ENCODE data around the gene ANKMY1.

ANKMY1 gene

DNA sequence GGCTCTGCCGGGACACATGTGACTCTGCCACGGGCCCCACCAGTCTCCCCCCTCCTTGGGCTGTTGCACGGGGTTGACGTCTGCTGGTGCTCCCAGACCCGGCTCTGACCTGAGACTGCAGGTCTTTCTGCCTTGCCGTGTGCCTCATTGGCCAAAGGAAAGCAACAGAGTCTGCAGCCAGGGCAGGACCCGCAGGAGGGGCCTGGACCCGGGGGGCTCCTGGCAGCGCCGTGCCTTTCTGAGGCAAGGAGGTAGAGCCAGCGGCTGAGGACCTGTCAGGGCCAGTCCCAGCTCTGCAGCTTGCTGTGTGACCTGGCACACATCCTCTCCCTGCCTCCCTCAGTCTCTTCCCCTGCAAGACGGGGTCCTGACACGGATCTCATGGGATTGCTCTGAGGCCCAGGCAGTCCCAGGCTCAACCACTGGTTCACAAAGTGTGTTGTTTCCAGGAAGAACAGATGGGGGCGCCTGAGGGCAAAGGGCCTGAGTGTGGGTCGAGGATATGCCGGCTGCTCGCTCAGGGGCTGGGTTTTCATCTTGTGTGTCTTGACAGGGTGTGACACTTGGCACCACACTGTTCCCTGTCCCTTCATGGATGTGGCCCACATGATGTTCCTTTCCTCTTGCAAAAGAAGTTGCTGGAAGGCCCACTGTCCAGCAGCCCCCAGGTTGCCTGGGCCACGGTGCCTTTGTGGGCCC is 37.7 kb upstream of the ANKMY1 start:
- peak; percentile 36 to 49 for DNase-seq

DNA sequence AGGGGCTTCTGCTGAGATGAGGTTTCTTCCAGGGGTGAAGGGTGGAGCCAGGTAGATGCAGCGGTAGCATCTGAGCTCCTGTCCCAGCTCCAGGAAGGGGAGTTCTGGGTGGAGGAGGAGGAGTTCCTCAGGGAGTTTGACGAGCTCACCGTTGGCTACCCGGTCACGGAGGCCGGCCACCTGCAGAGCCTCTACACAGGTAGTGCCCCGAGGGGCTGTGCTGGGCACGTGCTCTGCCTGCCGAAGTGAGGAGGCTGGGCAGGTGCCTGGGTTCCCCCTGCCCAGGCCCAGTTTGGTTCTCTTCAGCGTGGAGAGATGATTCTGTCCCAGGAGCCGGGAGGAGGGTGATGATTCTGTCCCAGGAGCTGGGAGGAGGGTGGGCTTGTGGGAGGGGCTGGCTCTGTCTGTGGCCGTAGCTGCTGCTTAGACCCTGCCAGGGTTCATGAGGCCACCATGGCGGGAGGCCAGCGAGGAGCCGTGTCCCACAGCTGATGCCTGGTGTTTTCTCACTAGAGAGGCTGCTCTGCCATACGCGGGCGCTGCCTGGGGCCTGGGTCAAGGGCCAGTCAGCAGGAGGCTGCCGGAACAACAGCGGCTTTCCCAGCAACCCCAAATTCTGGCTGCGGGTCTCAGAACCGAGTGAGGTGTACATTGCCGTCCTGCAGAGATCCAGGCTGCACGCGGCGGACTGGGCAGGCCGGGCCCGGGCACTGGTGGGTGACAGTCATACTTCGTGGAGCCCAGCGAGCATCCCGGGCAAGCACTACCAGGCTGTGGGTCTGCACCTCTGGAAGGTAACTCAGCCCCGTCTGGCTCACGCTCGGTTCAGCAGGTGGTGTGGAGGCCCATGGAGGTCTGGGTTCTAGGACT is 37.0 kb upstream of the ANKMY1 start:
- DNase-seq, result no peak

DNA sequence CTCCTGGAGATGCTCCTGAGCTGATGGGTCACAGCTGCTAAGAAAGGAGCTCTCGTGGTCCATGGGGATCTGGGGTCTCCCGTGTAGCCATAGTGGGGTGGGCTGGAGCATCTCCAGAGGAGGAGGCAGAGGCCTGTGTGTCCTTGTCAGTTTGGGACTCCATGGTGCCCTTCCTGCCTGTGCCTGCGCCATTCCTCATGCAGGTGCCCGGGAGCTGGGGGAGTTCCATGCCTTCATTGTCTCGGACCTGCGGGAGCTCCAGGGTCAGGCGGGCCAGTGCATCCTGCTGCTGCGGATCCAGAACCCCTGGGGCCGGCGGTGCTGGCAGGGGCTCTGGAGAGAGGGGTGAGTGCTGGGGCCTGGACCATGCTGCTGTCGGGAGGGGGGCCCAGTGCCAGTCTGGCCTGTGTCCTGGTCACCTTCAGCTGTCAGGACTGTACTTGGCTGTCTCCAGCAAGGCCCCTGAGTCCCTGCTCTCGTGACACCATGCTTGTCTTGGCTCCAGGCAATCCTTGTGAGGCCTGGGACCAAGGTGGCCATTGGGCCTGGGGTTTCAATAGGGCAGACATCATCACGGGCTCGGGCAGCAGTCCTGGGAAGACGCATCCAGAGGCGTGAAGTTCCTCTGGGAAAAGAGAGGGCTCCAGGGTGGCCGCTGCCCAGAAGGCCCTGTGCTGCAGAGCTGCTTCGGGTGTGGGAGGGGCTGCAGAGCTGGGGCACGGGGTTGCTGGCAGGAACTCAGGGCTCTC is 36.1 kb upstream of the ANKMY1 start:
- DNase-seq, result no peak

- no peak for DNase-seq
These were observed 35.4 kb upstream of the ANKMY1 start for GRCh38 chr2:240593026-240593702.

GRCh38 chr2:240591784-240592183 is 34.0 kb upstream of the ANKMY1 start:
- DNase-seq, result no peak

DNA sequence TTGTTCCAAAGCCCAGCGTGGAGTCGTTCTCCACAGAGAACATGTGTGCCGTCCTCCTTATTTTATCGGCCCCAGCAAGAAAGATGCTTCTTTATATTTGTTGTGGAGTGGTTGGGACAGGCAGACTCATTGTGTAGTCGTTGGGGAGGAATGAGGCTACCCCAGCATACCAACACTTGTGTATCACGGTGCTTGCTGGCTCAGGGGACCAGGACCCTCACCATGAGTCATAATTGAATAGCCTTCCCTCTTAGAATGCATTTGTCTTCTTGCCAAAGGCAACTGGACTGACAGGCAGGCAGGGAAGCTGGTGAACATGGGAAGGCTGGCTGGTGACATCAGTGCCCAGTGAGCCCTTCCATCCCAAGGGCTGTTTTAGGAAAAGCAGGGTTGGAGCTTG is 33.4 kb upstream of the ANKMY1 start:
- DNase-seq, result no peak

DNA sequence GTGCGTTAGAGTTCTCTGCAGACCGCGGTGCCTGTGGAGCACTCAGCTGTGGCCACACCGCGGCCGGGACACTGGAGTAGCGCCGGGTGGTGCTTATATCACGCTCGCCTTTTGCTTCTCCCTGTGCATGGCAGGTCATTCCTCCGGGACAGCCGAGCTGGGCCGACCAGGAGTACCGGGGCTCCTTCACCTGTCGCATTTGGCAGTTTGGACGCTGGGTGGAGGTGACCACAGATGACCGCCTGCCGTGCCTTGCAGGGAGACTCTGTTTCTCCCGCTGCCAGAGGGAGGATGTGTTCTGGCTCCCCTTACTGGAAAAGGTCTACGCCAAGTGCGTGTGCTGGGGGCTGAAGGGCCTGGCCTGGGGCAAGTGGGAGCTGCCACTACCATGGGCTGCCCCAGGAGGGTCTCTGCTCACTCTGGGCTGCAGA is 32.9 kb upstream of the ANKMY1 start:
- DNase-seq, result no peak

DNA sequence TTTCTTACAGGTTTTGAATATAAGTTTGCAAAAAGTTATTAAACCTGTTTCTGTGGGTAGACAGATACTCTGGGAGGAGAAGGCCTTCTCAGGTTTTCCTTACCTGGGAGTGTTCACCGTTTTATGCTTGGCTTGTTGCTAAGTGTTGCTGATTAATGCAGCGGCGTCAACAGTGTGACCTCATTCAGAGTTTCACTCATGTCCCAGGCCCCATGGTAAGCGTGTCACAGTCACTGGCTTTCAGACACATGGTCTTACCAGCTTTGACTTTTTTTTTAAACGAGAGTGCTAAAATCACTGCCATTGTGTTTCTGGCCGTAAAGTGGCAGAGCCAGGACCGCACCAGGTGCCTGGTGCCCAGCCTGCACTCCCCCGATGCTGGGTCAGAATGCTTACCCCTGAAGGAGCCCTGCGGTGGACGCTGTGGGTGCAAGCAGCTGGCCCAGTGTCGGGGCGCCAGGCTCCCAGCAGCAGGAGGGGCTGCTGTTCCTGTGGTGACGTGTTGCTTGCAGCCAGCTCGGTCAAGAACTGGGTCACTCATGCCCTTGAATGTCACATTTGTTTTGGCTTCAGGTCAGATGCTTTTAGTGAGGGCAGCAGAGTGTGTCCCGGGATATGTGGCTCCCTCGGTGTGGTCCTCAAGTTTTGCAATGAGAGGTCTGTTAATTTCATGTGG is 32.2 kb upstream of the ANKMY1 start:
- DNase-seq, result no peak

DNA sequence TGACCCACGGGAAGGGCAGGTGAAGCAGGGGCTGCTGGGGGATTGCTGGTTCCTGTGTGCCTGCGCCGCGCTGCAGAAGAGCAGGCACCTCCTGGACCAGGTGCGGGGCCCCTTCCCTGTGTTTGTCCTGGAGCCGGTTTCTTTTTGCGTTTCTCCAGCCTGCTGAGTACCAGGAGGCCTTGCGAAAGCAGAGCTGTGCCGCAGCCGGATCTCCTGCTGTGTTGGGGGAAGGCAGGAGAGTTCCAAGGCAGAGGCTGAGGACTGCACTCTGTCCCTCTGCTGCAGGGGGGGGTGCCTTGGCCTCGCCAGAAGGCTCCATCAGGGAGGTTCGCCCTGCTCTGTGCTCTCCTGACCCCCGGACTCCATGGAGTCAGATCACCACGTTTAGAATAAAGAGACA is 31.6 kb upstream of the ANKMY1 start:
- DNase-seq, result no peak

GRCh38 chr2:240588669-240589068 is 30.9 kb upstream of the ANKMY1 start:
- no peak for DNase-seq

DNA sequence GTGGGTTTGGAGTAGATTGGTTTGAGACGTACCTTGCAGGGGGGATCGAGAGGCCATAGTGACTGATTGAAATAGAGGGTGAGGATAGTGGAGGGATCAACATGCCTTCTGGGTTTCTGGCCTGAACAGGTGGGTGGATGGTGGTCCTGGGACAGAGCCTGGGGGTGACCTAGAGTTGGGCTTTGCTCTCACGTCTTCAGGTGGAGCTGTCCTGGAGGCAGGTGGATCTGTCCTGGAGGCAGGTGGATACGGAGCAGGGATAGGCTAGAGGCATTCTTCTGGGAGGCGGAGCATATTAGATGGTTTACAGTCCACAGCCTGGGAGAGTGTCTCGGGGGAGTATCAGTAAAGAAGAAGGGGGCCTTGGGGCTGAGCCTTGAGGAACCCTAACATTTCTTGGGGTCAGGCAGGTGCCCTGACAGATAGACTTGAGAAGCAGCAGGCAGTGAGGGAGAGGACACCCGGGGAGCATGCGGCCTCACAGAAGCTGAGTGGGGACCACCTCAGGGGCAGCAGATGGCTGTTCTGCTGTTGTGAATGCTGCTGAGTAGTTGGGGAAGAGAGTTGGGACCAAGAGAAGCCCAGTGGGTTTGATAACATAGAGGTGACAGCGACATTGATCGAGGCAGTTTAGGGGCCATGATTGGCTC is 30.3 kb upstream of the ANKMY1 start:
- no peak for DNase-seq

DNA sequence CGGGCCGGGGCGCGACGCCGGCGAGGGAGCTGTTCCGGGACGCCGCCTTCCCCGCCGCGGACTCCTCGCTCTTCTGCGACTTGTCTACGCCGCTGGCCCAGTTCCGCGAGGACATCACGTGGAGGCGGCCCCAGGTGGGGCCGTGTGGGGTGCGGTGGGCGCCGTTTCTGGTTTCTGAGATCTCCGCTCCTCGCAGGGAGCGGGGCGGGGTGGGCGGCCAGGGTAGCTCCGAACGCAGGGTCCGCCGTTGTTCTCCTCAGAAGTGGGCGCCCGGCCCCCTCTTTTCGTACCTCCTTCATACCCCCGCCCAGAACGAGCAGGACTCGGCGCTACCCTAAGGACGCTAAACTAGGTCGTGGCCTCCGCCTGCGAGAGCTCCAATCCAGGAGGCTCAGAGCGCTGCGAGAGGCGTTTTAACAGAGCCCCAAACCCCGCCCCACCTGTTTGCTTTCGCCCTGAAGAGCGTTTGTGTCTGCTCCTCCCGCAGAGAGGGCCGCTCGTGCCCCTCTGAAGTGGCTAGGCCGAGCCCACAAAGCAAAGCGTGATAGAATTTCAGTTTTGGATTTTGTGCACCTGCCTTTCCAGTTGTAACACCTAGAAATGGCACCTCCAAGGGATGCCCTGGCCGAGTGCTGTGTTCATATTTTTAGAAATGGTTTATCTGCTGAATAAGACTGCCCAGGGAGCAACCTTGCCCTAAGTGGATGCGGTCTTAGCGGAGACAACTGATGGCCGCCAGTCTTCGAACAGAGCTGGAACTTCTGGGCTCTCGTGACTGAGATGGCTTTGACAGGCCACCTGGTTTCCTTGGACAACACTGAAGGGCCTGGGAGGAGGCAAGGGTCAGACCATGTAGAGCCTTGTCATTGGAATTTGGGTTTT is 29.4 kb upstream of the ANKMY1 start:
- DNase-seq, result peak in 1 of 2 donors; percentile 26

DNA sequence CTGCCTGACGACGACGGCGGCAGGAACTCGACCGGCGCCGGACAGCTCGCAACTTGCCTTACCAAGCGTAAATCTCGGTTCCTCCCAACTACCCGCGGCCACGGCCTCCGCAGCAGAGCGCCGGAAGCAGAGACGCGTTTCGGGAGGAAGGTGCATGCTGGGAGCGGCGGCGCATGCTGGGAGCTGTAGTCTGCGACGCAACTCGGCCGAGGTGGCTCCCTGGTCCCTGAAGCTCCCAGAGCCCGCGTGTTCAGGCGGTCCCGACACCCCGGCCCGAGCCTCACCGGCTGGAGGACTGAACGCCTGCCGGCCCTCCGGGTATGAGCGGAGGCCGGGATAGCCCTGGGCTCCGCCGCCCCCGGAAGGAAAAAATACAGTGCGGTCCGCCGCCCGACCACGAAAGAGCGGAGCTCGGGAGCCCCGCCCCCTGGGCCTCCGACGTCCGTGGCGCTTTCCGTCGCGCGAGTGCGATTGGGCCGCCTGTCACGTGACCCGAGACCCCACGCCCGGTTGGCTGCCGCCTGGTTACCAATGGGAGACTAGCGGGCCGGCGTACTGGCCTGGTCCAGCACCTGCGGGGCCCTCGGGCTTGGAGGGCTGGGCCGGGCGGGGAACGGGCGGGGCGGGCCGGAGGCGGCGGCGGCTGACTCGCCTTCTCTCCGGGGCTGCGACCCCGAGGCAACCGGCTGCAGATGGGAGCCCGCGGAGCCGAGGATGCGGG is 28.6 kb upstream of the ANKMY1 start, which contains the start of gene CAPN10:
TSS of gene CAPN10 (plus strand) at position 537 of the 721 bp plus-strand sequence. CDS start at position 715, 178 bp downstream.
- peak; percentile 95 to 98 for DNase-seq

GRCh38 chr2:240585681-240586197 is 28.0 kb upstream of the ANKMY1 start:
- DNase-seq, result no peak

DNA sequence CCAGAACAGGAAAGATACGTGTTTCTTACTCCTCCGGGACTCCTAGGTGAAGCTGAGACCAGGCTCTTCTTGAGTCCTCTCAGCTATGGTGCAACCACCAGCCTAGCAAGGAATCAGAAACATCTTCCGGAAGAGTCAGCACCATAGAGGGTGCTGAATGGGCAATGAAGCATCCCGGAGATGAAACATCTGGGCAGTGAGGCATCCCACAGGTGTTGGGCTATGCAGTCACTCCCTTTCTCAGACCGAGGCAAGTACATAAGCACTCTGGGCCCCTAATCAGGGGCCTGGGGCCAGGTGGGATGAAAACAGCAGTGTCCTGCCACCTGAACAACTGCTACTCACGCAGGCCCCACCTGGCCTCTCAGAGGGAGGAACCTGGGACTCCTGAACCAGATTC is 27.3 kb upstream of the ANKMY1 start:
- DNase-seq, result no peak

DNA sequence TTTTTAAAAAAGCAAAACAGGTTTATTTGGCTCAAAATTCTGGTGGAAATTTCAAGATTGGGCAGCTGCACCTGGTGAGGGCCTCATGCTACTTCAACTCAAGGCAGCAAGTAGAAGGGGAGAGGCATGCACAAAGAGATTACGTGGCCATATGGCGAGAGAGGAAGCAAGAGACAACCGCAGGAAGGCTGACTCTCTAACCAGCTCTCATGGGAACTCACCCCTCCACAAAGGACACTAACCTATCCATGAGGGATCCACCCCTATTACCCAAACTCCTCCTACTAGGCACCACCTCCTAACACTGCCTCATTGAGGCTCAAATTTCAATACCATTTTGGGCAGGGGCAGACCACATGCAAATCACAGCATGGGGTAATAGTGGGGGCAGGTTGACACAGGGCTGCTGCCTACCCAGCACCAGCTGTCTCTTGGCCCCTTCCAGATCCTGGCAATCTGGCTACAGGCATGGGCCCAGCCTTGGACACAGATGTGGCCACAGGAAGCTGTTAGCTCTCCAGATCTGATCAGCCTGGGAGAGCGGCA is 26.8 kb upstream of the ANKMY1 start:
- peak; percentile 65 to 70 for DNase-seq

- DNase-seq, result no peak
These were observed 26.0 kb upstream of the ANKMY1 start for GRCh38 chr2:240583774-240584173.

- DNase-seq, result no peak
These were observed 25.0 kb upstream of the ANKMY1 start for GRCh38 chr2:240582781-240583180.

DNA sequence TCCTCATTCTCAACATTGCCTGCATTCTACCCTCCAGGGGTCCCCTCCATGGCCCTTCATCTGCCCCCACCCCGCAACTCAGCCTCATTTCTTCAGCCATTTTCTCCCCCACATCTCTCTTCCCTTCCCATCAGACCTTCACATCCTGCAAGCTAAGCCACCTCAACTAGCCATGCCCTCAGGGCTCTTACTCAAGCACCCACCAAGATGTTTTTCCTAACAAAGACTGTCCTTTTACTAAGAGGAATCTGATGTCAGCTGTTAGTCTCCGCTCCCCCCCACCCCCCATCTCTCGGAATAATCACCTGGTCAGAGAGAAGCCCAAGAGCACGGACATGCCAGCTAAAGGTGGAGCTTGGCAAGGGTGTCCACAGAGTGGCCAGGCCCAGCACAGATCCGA is 24.0 kb upstream of the ANKMY1 start:
- DNase-seq, result no peak
